ENCODE measurements around the gene R3HDM1.

- TF ChIP-seq CTCF (IDR thresholded peaks at IDR 0.05) (no peak), POLR2AphosphoS5 (IDR thresholded peaks at IDR 0.05) (no peak)
Measured at GRCh38 chr2:135600915-135601314, 69.6 kb downstream of the R3HDM1 start.
